ENCODE data around the gene RETSAT.

The RETSAT gene

DNA sequence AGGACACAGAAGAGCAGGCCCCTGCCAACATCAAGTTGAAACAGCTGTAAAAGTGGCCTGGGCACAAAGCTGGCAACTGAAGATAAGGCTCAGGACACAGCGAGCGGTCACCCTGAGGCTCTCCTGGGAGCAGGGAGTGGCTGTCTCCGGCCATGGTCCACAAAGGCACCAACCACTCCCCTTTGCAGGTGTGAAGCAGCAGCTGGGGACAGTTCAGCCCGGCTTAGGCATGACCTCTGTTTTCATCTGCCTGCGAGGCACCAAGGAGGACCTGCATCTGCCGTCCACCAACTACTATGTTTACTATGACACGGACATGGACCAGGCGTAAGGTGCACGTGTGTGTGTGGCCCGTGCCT is 39.5 kb downstream of the RETSAT start:
- H3K4me3 ChIP-seq (ENCODE audit: low read depth, low read length) = no peak overlapping the region
- no peak for DNase-seq (ENCODE audit: low read depth)
- TF ChIP-seq CTCF (IDR thresholded peaks at IDR 0.05; ENCODE audit: low read depth, low read length, missing control alignments) = no peak

DNA sequence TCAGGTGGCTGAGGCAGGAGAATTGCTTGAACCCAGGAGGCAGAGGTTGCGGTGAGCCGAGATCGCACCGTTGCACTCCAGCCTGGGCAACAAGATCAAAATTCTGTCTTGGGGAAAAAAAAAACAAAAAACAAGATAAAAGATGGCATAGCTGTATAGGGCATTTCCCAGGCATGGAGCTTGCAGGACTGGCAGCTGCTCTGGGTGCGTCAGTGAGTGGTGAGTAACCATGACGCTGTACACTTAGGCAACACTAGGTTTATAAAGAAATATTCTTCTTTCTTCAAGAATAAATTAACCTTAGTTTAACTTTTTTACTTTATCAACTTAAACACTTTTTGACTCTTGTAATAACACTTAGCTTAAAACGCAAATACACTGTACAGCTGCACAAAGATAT is 41.9 kb downstream of the RETSAT start:
- H3K4me3 ChIP-seq (ENCODE audit: low read depth, low read length) = no peak overlapping the region
- TF ChIP-seq CTCF (IDR thresholded peaks at IDR 0.05; ENCODE audit: low read depth, low read length, missing control alignments) = no peak
- no peak for DNase-seq (ENCODE audit: low read depth)

- no peak for TF ChIP-seq CTCF (IDR thresholded peaks at IDR 0.05; ENCODE audit: low read depth, low read length, missing control alignments)
- no peak overlapping the region for H3K4me3 ChIP-seq (ENCODE audit: low read depth, low read length)
- no peak for DNase-seq (ENCODE audit: low read depth)
Observed at GRCh38 chr2:85310330-85310729, 44.0 kb downstream of the RETSAT start.

DNA sequence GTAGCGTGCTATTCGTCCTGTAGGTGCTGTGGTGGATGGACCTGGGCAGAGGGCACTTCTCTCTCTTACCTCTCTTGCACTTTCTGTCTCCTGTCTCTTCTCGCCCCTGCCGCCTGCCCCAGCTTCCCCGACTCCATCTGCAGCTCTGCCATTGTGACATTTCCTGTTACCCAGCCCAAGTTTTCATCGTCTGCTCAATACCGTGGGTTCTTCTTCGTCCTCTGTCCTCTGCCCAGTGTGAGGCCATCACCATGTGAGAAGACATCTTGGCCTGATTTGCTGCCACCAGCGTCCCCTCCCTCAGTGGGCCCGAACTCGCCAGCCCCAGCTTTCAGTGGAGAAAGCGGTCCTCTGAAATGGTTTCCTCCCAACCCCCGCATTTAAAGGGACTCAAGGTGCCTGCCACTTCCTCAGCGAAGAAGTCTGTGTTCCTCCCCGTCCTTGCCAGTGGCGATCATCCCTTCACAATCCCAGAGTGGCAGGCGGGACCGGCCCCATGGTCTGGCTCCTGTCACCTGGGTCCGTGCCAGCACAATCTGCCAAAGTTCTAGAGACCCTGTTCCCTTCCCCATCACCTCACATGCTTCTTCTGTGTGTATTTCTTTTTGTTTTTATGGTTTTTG is 44.5 kb downstream of the RETSAT start:
- DNase-seq (ENCODE audit: low read depth) = no peak
- TF ChIP-seq CTCF (IDR thresholded peaks at IDR 0.05; ENCODE audit: low read depth, low read length, missing control alignments) = no peak
- no peak overlapping the region for H3K4me3 ChIP-seq (ENCODE audit: low read depth, low read length)

DNA sequence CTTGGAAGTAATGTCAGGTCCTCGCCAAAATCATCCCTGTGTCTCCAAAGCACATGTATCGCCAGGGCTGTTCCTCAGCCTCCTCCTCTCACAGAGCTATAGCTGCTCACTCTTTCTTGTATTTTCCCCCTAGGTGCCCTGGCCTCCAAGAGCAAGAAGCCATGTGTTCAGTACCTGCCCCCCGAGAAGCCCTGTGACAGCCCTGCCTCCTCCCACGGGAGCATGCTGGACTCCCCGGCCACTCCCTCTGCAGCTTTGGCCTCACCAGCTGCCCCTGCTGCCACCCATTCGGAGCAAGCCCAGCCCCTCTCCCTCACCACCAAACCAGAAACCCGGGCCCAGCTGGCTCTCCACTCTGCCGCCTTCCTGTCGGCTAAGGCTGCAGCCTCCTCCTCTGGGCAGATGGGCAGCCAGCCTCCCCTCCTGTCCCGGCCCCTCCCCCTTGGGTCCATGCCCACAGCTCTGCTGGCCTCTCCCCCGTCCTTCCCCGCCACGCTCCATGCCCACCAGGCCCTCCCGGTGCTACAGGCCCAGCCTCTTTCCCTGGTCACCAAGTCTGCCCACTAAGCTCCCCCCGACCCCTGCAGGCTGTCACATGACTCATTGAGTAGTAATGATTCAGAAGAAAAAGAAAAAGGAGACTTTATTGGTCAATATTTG is 45.3 kb downstream of the RETSAT start:
- no peak for TF ChIP-seq CTCF (IDR thresholded peaks at IDR 0.05; ENCODE audit: low read depth, low read length, missing control alignments)
- no peak for DNase-seq (ENCODE audit: low read depth)
- H3K4me3 ChIP-seq (ENCODE audit: low read depth, low read length) = no peak overlapping the region

DNA sequence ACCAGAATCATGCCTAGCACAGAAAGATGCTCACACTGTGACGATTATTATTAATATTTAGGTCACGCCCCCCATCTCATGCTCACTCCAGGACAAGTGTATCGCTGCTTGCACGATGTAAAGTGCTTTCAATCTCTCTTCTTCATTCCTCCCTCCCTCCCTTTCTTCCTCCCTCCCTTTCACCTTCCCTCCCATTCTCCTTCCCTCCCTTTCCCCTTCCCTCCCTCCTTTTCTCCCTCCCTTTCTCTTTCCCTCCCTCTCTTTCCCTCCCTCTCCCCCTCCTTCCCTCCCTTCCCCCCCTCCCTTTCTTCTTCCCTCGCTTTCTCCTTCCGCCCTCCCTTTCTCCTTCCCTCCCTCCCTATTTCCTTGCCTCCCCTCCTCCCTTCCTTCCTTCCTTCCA is 46.1 kb downstream of the RETSAT start:
- TF ChIP-seq CTCF (IDR thresholded peaks at IDR 0.05; ENCODE audit: low read depth, low read length, missing control alignments) = no peak
- H3K4me3 ChIP-seq (ENCODE audit: low read depth, low read length) = no peak overlapping the region
- DNase-seq (ENCODE audit: low read depth) = no peak

- no peak for DNase-seq (ENCODE audit: low read depth)
- no peak overlapping the region for H3K4me3 ChIP-seq (ENCODE audit: low read depth, low read length)
- no peak for TF ChIP-seq CTCF (IDR thresholded peaks at IDR 0.05; ENCODE audit: low read depth, low read length, missing control alignments)
Observed at GRCh38 chr2:85307527-85307897, 46.8 kb downstream of the RETSAT start.

Data from GM12864 (cell line).